Measurements from ENCODE around the gene ARIH2. TPM values are rescaled to one million over a fixed set of nuclear protein-coding genes. Genes with fewer than 3 reads are reported as not detected.

The ARIH2 gene
- total and polyA plus RNA-seq, 7 donors = 33.0 to 165 (median 94.9) TPM

DNA sequence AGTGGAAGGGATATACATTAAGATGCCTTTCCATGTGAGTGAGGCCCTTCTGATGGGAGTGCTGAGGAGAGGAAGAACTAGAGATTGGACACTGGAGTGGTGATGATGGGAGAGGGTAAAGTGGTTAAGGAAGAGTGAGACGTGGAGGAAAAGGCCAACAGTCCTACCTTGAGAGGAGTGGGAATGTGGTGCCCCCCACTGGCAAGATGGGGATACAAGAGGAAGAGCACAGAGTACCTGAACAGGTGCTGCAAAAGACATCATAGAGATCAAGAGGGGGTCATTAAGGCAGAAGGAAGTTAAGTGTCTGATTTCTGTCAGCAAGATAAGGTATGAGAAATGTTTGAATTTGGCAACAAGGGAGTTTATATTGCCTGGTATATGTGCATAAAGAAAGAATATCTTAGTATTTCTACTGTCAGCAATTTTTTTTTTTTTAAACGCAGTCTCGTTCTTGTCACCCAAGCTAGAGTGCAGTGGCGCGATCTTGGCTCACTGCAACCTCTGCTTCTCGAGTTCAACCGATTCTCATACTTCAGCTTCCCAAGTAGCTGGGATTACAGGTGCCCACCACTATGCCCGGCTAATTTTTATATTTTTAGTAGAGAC is 34.0 kb downstream of the ARIH2 start:
- WGBS, 2 donors = 83 to 86% methylated on average over 8 of the region's 8 CpGs
- Histone ChIP-seq H3K4me3 (no peak overlapping the region), H3K27ac (no peak overlapping the region), H3K9me3 (no peaks in the 10 kb centered on the region), H3K4me1 (peaks cover 0 to 17% (median 0%) of the 10 kb centered on the region in 4 donors), H3K27me3 (no peaks in the 10 kb centered on the region), H3K36me3 (peaks cover 5 to 18% (median 9%) of the 10 kb centered on the region in 4 donors)
- intact Hi-C loops (cut with DNase I) = no loop called here
- DNase-seq = no peak
- TF ChIP-seq POLR2AphosphoS5 (IDR thresholded peaks at IDR 0.05) (no peak), EP300 (IDR thresholded peaks at IDR 0.05) (no peak), POLR2A (IDR thresholded peaks at IDR 0.05) (no peak)
- TF ChIP-seq, protein P1, sequence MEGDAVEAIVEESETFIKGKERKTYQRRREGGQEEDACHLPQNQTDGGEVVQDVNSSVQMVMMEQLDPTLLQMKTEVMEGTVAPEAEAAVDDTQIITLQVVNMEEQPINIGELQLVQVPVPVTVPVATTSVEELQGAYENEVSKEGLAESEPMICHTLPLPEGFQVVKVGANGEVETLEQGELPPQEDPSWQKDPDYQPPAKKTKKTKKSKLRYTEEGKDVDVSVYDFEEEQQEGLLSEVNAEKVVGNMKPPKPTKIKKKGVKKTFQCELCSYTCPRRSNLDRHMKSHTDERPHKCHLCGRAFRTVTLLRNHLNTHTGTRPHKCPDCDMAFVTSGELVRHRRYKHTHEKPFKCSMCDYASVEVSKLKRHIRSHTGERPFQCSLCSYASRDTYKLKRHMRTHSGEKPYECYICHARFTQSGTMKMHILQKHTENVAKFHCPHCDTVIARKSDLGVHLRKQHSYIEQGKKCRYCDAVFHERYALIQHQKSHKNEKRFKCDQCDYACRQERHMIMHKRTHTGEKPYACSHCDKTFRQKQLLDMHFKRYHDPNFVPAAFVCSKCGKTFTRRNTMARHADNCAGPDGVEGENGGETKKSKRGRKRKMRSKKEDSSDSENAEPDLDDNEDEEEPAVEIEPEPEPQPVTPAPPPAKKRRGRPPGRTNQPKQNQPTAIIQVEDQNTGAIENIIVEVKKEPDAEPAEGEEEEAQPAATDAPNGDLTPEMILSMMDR (IDR thresholded peaks at IDR 0.05) = no peak

GRCh38 chr3:48957006-48957705 is 38.5 kb downstream of the ARIH2 start:
- Histone ChIP-seq H3K4me1 (no peaks in the 10 kb centered on the region), H3K27me3 (no peaks in the 10 kb centered on the region), H3K27ac (no peak overlapping the region), H3K4me3 (no peak overlapping the region), H3K36me3 (peaks cover 5 to 33% (median 12%) of the 10 kb centered on the region in 4 donors), H3K9me3 (no peaks in the 10 kb centered on the region)
- 95 to 99% methylated on average over 2 of the region's 2 CpGs for WGBS, 2 donors
- TF ChIP-seq POLR2AphosphoS5 (IDR thresholded peaks at IDR 0.05) (no peak), EP300 (IDR thresholded peaks at IDR 0.05) (no peak), POLR2A (IDR thresholded peaks at IDR 0.05) (no peak)
- TF ChIP-seq, protein P1 (IDR thresholded peaks at IDR 0.05) = no peak
- no peak for DNase-seq
- intact Hi-C loops (cut with DNase I) = no loop called here

DNA sequence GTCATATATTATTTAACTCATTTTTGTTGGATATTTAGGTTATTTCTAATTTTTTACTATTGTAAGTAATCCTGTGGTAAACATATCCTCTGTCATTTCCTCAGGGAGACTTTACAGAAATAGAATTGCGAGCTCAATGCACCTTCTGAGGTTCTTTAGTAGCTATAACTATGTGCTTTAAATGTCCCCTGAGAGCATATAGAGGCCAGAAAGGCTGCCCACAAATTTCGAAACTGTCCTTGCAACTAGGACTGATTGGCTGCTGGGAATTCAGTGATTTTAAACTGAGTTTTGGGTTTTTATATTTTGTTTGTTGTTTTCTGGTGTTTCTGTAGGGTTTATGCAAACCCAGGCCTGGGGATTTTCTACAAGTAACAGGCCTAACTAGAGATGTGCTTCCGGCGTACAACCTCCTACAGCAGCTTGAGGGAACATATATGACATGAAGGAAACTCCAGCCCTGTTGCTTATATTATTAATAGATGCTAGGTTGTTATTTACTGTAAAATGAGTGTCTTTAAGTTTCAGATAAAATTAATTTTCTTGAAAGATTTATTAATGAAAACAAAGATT is 42.3 kb downstream of the ARIH2 start:
- TF ChIP-seq, protein P1 (IDR thresholded peaks at IDR 0.05) = no peak
- TF ChIP-seq EP300 (IDR thresholded peaks at IDR 0.05) = no peak
- no peak for TF ChIP-seq POLR2AphosphoS5 (IDR thresholded peaks at IDR 0.05)
- TF ChIP-seq POLR2A (IDR thresholded peaks at IDR 0.05) = no peak
- Histone ChIP-seq H3K36me3 (peaks cover 0 to 51% (median 11%) of the 10 kb centered on the region in 4 donors), H3K4me1 (no peaks in the 10 kb centered on the region), H3K4me3 (no peak overlapping the region), H3K27ac (no peak overlapping the region), H3K27me3 (no peaks in the 10 kb centered on the region), H3K9me3 (no peaks in the 10 kb centered on the region)
- 80 to 92% methylated on average over 4 of the region's 4 CpGs for WGBS, 2 donors
- no peak for DNase-seq
- intact Hi-C loops (cut with DNase I) = no loop called here

DNA sequence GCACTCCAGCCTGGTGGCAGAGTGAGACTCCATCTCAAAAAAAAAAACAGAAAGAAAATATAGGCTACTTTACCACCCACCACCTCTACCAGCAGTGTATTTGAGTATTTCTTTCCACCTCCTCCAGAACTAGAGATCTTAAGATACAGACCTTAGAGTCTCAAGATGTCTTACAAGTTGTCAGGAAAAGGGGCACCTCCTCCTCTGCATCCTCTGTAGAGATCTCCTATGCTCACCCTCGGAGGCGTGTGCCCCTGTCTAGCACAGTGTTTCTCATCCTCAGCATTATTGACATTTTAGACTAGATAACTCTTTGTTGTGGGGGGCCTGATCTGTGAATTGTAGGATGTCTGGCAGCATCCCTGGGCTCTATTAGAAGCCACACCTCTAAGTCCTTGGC is 43.7 kb downstream of the ARIH2 start:
- TF ChIP-seq, protein P1 (IDR thresholded peaks at IDR 0.05) = no peak
- TF ChIP-seq EP300 (IDR thresholded peaks at IDR 0.05) (no peak), POLR2A (IDR thresholded peaks at IDR 0.05) (no peak), POLR2AphosphoS5 (IDR thresholded peaks at IDR 0.05) (no peak)
- Histone ChIP-seq H3K4me3 (no peak overlapping the region), H3K27me3 (no peaks in the 10 kb centered on the region), H3K27ac (no peak overlapping the region), H3K36me3 (peaks cover 5 to 62% (median 15%) of the 10 kb centered on the region in 4 donors), H3K4me1 (no peaks in the 10 kb centered on the region), H3K9me3 (no peaks in the 10 kb centered on the region)
- intact Hi-C loops (cut with DNase I) = no loop called here
- no peak for DNase-seq
- 86 to 90% methylated on average over 2 of the region's 2 CpGs for WGBS, 2 donors
